ENCODE data around the gene ACE.

DNA sequence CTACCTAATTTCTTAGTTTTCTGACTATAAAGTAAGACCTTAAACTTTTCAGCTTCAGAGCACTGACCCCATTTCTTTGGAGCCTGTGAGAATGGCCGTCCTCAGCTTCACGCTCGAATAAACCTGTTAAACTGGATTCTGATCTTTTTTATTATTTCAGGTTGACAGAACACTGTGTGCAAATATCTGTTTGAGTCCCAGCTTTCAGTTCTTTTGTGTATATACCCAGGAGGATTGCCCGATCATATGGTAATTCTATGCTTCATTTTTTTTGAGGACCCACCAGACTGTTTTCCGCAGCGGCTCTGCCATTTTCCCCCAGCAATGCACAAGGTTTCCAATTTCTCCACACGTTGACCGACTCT lies 26.5 kb downstream of the ACE start:
- no peak for TF ChIP-seq POLR2A (IDR thresholded peaks at IDR 0.05)
- TF ChIP-seq, protein P1, sequence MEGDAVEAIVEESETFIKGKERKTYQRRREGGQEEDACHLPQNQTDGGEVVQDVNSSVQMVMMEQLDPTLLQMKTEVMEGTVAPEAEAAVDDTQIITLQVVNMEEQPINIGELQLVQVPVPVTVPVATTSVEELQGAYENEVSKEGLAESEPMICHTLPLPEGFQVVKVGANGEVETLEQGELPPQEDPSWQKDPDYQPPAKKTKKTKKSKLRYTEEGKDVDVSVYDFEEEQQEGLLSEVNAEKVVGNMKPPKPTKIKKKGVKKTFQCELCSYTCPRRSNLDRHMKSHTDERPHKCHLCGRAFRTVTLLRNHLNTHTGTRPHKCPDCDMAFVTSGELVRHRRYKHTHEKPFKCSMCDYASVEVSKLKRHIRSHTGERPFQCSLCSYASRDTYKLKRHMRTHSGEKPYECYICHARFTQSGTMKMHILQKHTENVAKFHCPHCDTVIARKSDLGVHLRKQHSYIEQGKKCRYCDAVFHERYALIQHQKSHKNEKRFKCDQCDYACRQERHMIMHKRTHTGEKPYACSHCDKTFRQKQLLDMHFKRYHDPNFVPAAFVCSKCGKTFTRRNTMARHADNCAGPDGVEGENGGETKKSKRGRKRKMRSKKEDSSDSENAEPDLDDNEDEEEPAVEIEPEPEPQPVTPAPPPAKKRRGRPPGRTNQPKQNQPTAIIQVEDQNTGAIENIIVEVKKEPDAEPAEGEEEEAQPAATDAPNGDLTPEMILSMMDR (IDR thresholded peaks at IDR 0.05 in 8 of 11, conservative IDR thresholded peaks at IDR 0.05 in 3 of 11) = no peak
- TF ChIP-seq POLR2AphosphoS5 (IDR thresholded peaks at IDR 0.05) = no peak

Measured in spleen (tissue), 7 donors.